HG03039 (cell line): ENCODE data around the gene XCR1.
"Not testable (repeated sequence)": the region's sequence is repeated elsewhere in the genome, so short reads cannot be mapped to it uniquely, and the experiment has no call there.

Experiments used
- ATAC-seq: cut with Tn5 transposase; IDR thresholded peaks from one replicate; pipeline ENCODE4 v1.9.1; 2021; ENCODE audit warnings: mild to moderate bottlenecking, moderate library complexity; ENCODE audit not compliant: unreplicated experiment

Gene XCR1

GRCh38 chr3:46046231-46046630, 18.9 kb upstream of the XCR1 start:
- ATAC-seq, result not testable (repeated sequence)

DNA sequence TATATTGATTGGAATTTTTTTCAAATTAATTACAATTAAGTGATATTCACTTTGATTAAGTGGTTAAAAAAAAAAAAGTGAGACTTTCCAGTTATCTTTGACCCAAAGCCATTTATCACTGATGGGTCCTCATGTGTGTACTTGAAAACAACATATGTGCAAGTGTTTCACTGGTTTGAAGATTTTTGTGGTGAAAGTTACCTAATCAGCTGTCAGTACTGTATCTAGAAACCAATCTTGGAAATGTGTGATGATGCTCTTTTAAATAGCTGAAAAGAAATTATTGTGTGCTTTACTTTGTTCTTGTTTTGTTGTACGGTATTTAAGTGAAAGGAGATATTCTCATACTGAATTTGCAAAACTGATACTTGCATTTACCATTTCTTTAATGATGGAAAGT, 11.6 kb upstream of the XCR1 start:
- no peak for ATAC-seq

DNA sequence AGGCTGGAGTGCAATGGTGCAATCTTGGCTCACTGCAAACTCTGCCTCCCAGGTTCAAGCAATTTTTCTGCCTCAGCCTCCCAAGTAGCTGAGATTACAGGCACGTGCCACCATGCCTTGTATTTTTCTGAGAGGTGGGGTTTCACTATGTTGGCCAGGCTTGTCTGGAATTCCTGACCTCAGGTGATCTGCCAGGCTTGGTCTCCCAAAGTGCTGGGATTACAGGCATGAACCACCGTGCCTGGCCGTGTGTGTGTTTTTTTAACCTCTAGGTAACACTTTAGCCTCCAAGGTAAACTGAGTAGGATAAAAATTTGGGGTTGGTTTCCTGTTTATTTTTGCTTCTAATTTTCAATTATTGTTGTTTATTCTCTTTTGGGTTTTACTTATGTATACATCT, 10.8 kb upstream of the XCR1 start:
- ATAC-seq, result not testable (repeated sequence)

DNA sequence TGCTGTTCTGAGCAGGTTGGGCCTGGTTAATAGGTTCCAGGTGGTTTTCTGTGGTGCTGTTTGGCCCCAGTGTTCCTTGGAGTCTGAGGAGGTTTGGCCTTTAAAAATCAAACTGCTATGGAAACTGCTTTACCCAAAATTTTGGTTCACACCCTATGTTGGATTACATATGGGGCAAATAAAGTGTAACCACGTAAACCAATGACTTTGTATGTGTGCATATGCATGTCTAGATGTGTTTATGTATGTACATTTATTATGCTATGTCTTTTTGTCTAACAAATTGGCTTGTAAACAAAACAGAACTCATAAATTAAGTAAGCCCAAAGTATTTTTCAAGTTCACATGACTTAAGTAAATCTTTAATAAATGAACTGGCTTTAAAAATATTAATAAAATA, 8.9 kb upstream of the XCR1 start:
- ATAC-seq, result no peak

- no peak for ATAC-seq
Observed at GRCh38 chr3:46031747-46032146, 4.5 kb upstream of the XCR1 start.

DNA sequence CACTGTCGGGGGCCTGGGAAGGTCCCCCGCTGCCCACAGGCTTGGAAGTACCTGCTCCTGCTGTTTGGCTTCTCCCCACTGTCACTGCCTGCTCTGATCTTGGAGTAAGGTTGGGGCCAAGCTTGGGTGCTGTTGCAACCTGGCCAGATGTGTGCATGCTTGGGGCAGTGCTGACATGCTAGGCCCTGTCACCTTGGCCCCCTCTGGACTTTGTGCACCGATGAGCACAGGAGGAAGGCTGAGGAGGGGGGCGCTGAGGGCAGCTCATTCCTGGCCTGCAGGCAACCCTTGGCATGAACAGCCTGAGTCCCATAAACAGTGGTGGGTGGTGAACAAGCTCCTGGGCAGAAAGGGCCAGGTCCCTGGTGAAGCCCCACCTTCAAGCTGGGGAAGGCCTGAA, 4.0 kb upstream of the XCR1 start:
- no peak for ATAC-seq

DNA sequence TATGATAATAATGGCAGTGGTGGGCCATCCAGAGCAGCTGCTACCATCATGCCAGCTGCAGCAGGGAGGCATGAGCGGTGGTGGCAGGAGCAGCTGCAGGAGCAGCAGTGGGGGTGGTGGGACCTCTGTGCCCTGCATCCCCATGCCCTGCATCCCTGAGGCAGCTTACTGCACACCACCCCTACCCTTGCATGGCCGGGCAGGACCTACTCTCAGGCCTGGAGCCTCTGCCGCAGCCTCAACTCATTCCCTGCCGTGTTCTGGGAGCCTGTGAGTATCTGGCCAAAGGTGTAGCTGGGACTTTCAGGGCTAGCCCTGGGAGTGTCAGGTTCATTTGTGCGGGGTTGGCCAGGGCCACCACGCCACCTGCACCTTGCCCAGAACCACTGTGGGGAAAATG, 3.3 kb upstream of the XCR1 start:
- ATAC-seq, result no peak

DNA sequence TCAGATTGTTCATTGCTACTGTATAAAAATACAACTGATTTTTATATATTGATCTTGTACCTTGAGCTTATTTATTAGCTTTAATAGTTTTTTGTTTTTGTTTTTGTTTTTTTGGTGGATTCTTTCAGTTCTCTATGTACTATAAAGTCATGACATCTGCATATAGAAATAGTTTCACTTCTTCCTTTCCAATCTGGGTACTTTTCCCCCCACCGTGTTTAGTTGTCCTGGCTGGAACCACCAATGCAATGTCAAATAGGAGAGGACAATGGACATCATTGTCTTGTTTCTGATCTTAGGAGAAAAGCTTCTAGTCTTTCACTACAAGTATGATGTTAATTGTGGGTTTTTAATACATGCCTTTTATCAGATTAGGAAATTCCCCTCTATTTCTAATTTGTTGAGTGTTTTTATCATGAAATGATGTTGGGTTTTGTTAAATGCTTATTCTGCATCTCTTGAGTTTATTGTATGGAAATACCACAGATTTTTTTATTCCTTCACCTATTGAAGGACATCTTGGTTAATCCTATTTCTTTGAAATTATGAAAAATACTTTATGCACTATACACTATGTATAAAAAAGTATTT, 2.8 kb upstream of the XCR1 start:
- no peak for ATAC-seq

DNA sequence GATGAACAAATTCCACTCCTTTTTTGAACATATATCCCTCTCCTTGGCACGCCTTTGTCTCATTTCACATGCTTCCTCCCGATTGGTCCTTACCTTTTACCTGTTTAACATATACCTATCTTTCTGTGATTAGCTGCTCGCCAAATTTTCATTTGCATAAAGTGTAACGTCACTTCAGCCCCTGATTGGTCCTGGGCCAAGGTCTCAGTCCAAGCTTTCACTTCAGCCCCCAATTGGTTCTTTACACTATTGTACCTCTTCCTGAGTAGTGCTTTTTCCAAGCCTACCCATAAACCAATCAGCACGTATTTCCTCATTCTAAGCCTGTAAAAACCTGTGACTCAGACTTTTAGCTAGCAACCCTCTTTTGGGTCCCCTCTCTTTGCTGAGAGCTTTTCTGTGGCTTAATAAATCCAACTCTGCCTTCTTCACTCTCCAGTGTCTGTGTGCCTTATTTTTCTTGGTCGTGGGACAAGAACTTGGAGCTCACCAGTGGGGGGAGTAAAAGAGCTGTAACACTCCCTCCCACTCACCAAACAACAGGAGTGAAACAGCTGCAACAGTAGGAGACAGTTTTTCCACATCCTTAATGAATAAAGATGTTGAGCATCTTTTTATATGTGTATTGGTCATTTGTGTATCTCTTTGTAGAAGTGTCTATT, 584 bp upstream of the XCR1 start:
- no peak for ATAC-seq

DNA sequence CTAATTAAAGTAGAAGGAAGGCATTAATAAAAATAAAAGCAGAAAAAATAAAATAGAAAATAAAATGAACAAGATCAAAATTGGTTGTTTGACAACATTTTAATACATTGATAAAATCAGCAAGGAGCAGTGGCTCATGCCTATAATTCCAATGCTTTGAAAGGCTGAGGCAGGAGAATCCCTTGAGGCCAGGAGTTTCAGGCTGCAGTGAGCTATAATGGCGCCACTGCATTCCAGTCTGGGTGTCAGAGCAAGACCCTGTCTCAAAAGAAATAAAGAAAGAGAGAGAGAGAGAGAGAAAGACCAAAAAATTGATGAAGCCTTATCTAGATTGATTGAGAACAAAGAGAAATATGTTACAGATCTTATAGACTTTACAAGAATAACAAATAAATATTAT, 2.1 kb downstream of the XCR1 start:
- ATAC-seq, result no peak

DNA sequence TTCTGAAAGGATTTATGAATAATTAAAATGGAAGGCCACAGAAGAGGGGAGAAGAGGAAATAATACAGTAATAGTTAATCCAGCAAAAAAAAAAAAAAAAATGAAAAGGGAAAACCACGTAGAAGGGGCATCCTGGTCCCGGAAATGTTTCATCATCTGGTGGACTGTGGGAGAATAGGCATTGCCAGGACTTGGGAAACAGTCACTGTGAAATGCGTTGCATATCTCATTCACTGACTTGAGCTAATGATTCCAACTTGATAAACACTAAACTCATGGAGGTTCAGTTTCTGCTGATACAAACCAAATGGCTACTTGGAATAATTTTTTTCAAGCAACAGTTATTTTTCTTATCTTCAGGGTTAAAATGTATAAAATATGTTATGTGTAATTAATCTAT, 3.2 kb downstream of the XCR1 start:
- no peak for ATAC-seq

DNA sequence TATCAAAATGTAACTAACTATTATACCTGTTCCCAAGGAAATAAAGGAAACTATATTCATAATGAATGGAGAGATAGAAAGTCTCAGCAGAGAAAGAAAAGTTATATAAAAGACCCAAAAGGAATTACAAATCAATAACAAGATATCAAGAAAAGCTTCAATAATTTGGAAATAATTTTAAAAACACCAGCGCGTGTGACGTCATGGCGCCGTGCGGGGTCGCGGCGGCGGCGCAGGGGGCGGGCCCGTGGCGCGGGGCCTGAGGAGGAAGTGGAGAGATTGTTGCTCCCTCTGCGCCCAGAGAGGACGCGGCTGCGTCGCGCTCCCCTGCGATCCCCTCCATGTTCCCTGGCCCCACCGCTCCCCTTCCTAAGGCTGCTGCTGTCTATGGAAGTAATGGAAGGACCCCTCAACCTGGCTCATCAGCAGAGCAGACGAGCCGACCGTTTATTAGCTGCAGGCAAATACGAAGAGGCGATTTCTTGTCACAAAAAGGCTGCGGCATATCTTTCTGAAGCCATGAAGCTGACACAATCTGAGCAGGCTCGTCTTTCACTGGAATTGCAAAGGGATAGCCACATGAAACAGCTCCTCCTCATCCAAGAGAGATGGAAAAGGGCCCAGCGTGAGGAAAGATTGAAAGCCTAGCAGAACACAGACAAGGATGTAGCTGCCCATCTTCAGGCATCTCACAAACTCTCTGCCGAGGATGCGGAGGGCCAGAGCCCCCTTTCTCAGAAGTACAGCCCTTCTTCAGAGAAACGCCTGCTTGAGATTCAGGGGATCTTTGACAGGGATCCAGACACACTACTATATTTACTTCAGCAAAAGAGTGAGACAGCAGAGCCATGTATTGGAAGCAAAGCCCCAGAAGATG, 4.1 kb downstream of the XCR1 start:
- ATAC-seq, result no peak

DNA sequence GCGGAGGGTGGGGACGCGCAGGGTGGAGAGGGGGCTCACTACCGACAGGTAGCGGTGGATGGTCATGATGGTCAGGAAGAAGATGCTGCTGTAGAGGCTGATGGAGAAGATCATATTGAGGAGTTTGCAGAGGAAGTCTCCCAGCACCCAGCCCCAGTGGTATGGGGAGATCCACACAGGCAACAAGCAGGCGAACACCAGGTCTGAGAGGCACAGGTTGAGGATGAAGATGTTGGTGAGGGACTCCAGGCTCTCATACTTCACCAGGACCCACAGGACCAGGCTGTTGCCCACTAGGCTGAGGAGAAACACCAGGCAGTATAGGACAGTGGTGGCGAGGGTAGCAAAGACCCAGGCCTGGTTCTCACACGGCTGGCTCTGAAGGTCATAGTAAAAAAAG, 5.8 kb downstream of the XCR1 start:
- ATAC-seq, result no peak

DNA sequence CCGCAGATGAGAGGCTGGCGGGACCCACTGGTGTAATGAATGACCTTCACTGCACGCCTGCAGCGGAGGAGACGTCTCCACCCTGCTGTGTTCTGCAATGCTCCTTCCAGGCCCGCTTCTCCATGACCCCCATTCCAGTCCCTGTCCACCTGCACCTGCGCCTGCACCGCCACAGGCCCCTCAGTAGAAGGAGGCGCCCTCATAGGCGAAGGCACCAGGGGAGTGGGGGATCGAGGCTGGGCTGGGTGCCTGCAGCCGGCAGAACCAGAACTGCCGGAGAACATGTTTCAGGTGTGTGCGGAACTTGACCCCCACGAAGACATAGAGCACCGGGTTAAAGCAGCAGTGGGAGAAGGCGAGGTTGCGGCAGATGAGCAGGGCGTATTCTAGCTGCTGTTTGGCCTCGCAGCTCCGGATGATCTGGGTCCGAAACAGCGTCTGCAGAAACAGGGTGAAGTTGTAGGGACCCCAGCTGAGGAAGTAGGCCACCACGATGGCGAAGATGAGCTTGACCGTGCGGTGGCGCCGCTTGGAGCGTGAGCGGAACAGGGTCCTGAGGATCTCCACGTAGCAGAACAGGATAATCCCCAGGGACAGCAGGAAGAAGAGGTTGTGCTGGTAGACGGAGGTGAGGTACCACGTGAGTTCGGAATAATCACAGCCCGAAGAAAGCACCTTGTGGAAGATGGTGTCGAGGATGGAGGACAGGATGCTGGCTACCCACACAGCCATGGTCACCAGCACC, 6.3 kb downstream of the XCR1 start:
- no peak for ATAC-seq

GRCh38 chr3:46019707-46020106, 7.6 kb downstream of the XCR1 start:
- no peak for ATAC-seq

DNA sequence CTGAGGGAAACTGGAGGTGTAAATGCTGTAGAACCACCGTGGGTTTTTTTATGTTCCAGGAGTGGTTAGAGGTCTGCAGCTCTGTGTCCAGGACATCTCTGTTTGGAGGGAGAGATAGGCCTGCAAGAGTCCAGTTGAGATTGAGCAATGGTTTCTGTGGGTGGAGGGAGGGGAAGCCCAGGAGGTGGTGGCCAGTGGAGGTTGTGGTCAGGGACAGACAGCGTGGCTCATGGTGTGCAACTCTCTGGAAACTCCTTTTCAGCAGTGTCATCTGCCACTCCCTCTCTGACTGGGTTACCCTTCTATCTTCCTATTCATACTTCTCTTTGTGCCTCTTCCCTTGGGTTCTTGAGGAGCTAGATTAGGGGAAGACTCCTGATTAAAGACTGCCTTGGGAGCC, 9.6 kb downstream of the XCR1 start:
- no peak for ATAC-seq

DNA sequence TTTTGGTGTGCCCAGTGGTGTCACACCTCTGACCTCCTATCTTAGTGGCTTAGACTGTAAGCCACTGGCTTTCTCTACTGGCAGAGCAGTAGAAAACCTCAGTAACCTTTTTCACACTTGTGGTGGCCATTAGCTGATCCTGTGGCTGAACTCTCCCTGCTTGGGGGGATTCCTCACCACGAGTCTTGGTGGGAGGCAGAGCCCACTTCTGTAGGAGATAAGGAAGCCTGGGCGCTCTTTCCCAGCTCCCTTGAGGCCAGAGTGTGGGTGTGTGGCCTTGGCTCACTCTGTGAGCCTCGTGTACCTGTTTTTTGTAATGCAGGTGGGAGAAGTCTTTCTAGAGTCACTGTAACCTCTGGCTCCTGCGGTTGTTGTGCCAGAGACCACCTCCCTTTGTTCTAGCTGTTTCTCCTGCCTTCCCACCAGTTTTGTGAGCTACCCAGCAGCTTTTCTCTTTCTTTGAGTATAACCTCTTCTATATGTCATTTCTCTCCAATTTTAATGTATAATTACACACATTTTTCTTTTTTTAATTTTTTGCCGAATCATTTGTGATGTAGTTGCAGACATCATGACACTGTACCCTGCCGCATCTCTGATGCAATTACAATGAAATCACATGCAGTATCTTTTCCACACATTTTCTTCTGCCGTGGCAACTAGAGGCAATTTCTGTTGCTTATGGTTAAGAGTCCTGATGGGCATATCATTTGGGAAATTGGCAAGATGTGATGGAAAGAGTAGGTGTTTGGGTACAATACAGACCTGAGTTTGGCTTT, 13.8 kb downstream of the XCR1 start:
- no peak for ATAC-seq

GRCh38 chr3:46012246-46012645, 15.0 kb downstream of the XCR1 start:
- no peak for ATAC-seq

GRCh38 chr3:46010519-46011113, 16.7 kb downstream of the XCR1 start:
- no peak for ATAC-seq

DNA sequence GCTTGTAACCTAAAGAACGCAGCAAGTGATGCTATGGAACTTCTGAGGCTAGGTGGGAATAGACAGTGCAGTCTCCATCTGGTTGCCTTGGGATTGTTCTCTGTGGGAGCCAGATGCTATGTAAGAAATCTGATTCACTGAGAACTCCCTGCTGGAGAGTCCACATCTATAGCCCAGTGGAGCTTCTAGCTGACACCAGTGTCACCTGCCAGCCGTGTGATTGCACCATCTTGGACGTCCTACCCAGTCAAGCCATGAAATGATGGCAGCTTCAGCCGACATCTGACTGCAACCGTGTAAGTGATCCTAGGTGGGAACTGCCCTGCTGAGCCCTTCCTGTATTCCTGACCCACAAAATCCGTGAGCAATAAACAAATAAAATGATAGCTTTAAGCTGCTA, 19.2 kb downstream of the XCR1 start:
- ATAC-seq, result no peak
